Tibial artery (tissue), 4 donors: ENCODE measurements around the gene ASCL4.

Source experiments
- DNase-seq, 2 donors: peaks; one replicate each; pipeline ENCODE4 v3.0.0-alpha.2; 2019
- H3K27ac ChIP-seq, 2 donors: fragments of 200-600 bp; sonication (generic) in 1 of 2; 1 replicate in 1 of 2; 2 replicates in 1 of 2; pipeline ENCODE4 v1.5.1; 2018 to 2019; ENCODE audit warnings: mild to moderate bottlenecking in 1 of 2
- H3K27me3 ChIP-seq, 2 donors: fragments of 200-600 bp; sonication (generic) in 1 of 2; one replicate each; pipeline versions ENCODE4 v1.5.1 to v1.6.0; 2016 to 2019
- H3K36me3 ChIP-seq, 3 donors: fragments of 200-600 bp; sonication (generic) in 2 of 3; one replicate each; pipeline ENCODE4 v1.5.1; 2016 to 2019; ENCODE audit warnings: mild to moderate bottlenecking in 2 of 3
- H3K4me1 ChIP-seq, 4 donors: fragments of 200-600 bp; sonication (generic) in 2 of 4; 1 replicate in 3 of 4; 2 replicates in 1 of 4; pipeline ENCODE4 v1.5.1; 2016 to 2019
- H3K4me3 ChIP-seq, 2 donors: fragments of 200-600 bp; sonication (generic) in 1 of 2; 1 replicate in 1 of 2; 2 replicates in 1 of 2; pipeline ENCODE4 v1.5.1; 2018 to 2019; ENCODE audit warnings: mild to moderate bottlenecking in 2 of 2
- H3K9me3 ChIP-seq, 3 donors: fragments of 200-600 bp; sonication (generic) in 1 of 3; one replicate each; pipeline ENCODE4 v1.5.1; 2016 to 2019
- CTCF ChIP-seq, 2 experiments: fragments of 200-600 bp in 1 of 2; fragments of 450-650 bp in 1 of 2; IDR thresholded peaks; one replicate each; pipeline ENCODE4 v1.5.1; 2017 to 2019; ENCODE audit warnings: antibody characterized with exemption in 2 of 2, mild to moderate bottlenecking in 1 of 2, moderate library complexity in 1 of 2
- intact Hi-C: fragments of 100-400 bp; cut with DNase I; formaldehyde crosslinking; loops from one replicate; pipeline ENCODE4 v1.15.0; 2023; ENCODE audit warnings: low total_unique reads

The ASCL4 gene

GRCh38 chr12:107764626-107765025 is 9.9 kb upstream of the ASCL4 start:
- no peak for DNase-seq
- TF ChIP-seq CTCF (IDR thresholded peaks at IDR 0.05), result no peak
- Histone ChIP-seq H3K27ac (no peak overlapping the region), H3K4me3 (no peak overlapping the region), H3K9me3 (no peaks in the 10 kb centered on the region), H3K4me1 (peaks cover 0 to 14% (median 10%) of the 10 kb centered on the region in 4 donors), H3K27me3 (no peaks in the 10 kb centered on the region), H3K36me3 (no peaks in the 10 kb centered on the region)
- intact Hi-C loops, result no loop called here

GRCh38 chr12:107765316-107765715 is 9.2 kb upstream of the ASCL4 start:
- Histone ChIP-seq H3K4me1 (peaks cover 0 to 7% (median 6%) of the 10 kb centered on the region in 4 donors), H3K9me3 (no peaks in the 10 kb centered on the region), H3K36me3 (no peaks in the 10 kb centered on the region), H3K27ac (no peak overlapping the region), H3K27me3 (no peaks in the 10 kb centered on the region), H3K4me3 (no peak overlapping the region)
- DNase-seq, result no peak
- no peak for TF ChIP-seq CTCF (IDR thresholded peaks at IDR 0.05)
- intact Hi-C loops, result no loop called here

- Histone ChIP-seq H3K4me1 (no peaks in the 10 kb centered on the region), H3K36me3 (no peaks in the 10 kb centered on the region), H3K27me3 (peaks cover 0 to 5% of the 10 kb centered on the region in 2 donors), H3K27ac (no peak overlapping the region), H3K9me3 (no peaks in the 10 kb centered on the region), H3K4me3 (no peak overlapping the region)
- intact Hi-C loops, result no loop called here
- DNase-seq, result no peak
- TF ChIP-seq CTCF (IDR thresholded peaks at IDR 0.05), result no peak
These were observed 7.0 kb upstream of the ASCL4 start for GRCh38 chr12:107767466-107767865.

GRCh38 chr12:107775093-107775721 is 703 bp downstream of the ASCL4 start:
- intact Hi-C loops, result loop anchor here (10.0 kb wide), 2 partner anchors 730 to 1190 kb away; partner anchors contain the start of gene RFX4
- H3K36me3 ChIP-seq, result no peaks in the 10 kb centered on the region
- TF ChIP-seq CTCF (IDR thresholded peaks at IDR 0.05), result no peak
- H3K27ac ChIP-seq, result no peak overlapping the region
- peaks cover 0 to 45% of the 10 kb centered on the region in 2 donors for H3K27me3 ChIP-seq
- peaks cover 0 to 8% (median 6%) of the 10 kb centered on the region in 4 donors for H3K4me1 ChIP-seq
- DNase-seq, result no peak
- H3K9me3 ChIP-seq, result no peaks in the 10 kb centered on the region
- peak overlapping the region; percentile 23 to 30 for H3K4me3 ChIP-seq

- peaks cover 0 to 8% (median 6%) of the 10 kb centered on the region in 4 donors for H3K4me1 ChIP-seq
- no peaks in the 10 kb centered on the region for H3K9me3 ChIP-seq
- TF ChIP-seq CTCF (IDR thresholded peaks at IDR 0.05), result no peak
- intact Hi-C loops, result loop anchor here (10.0 kb wide), 2 partner anchors 729 to 1191 kb away; partner anchors contain the start of gene RFX4
- DNase-seq, result no peak
- H3K27me3 ChIP-seq, result peaks cover 0 to 45% of the 10 kb centered on the region in 2 donors
- no peak overlapping the region for H3K4me3 ChIP-seq
- H3K27ac ChIP-seq, result no peak overlapping the region
- H3K36me3 ChIP-seq, result no peaks in the 10 kb centered on the region
These were observed 1.7 kb downstream of the ASCL4 start for GRCh38 chr12:107776171-107776570.
